Mucosa of rectum (tissue), 2 donors: ENCODE results near the gene DEPDC4.
"Not testable (repeated sequence)": the region's sequence is repeated elsewhere in the genome, so short reads cannot be mapped to it uniquely, and the experiment has no call there.

Experiments used
- H3K27ac ChIP-seq, 2 donors: one replicate each; pipeline ENCODE4 v1.7.0; 2013; ENCODE audit warnings: inconsistent platforms in 2 of 2, low read depth in 2 of 2, low read length in 2 of 2
- H3K27me3 ChIP-seq, 2 donors: one replicate each; pipeline ENCODE4 v1.7.0; 2013; ENCODE audit warnings: low read length in 2 of 2; ENCODE audit not compliant: control insufficient read depth in 2 of 2, insufficient read depth in 2 of 2
- H3K36me3 ChIP-seq, 2 donors: one replicate each; pipeline ENCODE4 v1.7.0; 2013; ENCODE audit warnings: low read length in 2 of 2; ENCODE audit not compliant: control insufficient read depth in 2 of 2, insufficient read depth in 2 of 2
- H3K4me1 ChIP-seq, 2 donors: one replicate each; pipeline ENCODE4 v1.7.0; 2013; ENCODE audit warnings: low read length in 2 of 2, mild to moderate bottlenecking in 1 of 2; ENCODE audit not compliant: control insufficient read depth in 2 of 2, insufficient read depth in 2 of 2
- H3K4me3 ChIP-seq, 2 donors: one replicate each; pipeline ENCODE4 v1.7.0; 2013; ENCODE audit warnings: low read length in 2 of 2
- H3K9ac ChIP-seq, 2 donors: one replicate each; pipeline ENCODE4 v1.7.0; 2013; ENCODE audit warnings: low read length in 2 of 2, low read depth in 1 of 2, mild to moderate bottlenecking in 1 of 2
- H3K9me3 ChIP-seq, 2 donors: one replicate each; pipeline ENCODE4 v1.7.0; 2013; ENCODE audit warnings: low read length in 2 of 2; ENCODE audit not compliant: control insufficient read depth in 2 of 2
- donor health status: healthy.
- donor health status: Normal muscosa, but diverticular disease.

The DEPDC4 gene

DNA sequence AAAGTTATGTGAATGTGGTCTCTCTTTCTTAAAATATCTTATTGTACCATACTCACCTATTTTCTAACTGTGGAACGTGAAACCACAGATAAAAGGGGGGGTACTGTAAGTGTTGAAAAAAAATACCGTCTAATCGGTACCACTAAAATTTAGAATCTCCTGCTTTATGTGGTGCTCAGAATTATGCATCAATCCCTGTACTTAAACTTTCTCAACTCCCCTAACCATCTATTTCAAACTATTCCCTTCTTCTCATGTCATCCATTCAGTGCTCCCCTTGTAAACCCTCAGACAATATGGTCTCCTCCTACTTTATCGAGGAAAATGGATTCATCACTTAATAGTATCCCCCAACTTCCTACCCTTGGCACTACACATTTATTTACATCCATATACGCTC lies 23.7 kb downstream of the DEPDC4 start:
- Histone ChIP-seq H3K27ac (no peak overlapping the region), H3K27me3 (no peaks in the 10 kb centered on the region), H3K36me3 (no peaks in the 10 kb centered on the region), H3K9me3 (no peaks in the 10 kb centered on the region), H3K9ac (no peak overlapping the region), H3K4me1 (no peaks in the 10 kb centered on the region), H3K4me3 (no peak overlapping the region)

DNA sequence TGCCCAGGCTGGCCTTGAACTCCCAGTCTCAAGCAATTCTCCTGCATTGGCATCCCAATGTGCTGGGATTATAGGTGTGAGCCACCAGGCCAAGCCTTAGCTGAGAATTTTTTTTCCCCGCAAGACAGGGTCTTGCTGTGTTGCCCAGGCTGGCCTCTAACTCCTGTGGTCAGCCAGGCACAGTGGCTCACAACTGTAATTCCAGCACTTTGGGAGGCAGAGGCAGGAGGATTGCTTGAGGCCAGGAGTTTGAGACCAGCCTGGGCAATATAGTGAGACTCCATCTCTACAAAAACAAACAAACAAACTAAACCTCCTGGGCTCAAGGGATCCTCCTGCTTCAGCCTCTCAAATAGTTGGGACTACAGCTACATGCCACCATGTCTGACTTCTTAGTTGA lies 27.3 kb downstream of the DEPDC4 start:
- Histone ChIP-seq H3K36me3 (no peaks in the 10 kb centered on the region), H3K27me3 (no peaks in the 10 kb centered on the region), H3K4me1 (peaks cover 0 to 3% of the 10 kb centered on the region in 2 donors), H3K4me3 (no peak overlapping the region), H3K9ac (no peak overlapping the region), H3K27ac (no peak overlapping the region), H3K9me3 (no peaks in the 10 kb centered on the region)

DNA sequence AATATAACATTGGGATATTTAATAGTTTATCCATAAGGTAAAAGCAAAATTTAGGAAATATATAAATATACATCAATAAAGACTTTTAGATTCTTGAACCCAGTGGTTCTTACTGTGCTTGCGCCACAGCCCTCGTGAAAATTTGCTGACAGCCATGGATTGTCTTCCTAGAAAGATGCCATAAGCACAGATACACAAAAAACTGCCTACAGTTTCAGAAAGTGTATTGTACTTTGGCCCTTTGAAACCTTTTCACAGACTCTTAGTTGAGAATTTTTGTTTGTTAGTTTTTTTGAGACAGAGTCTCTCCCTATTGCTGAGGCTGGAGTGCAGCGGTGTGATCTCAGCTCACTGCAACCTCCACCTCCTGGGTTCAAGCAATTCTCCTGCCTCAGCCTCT lies 28.1 kb downstream of the DEPDC4 start:
- no peak overlapping the region for H3K27ac ChIP-seq
- H3K9me3 ChIP-seq = no peaks in the 10 kb centered on the region
- no peaks in the 10 kb centered on the region for H3K27me3 ChIP-seq
- H3K4me3 ChIP-seq = no peak overlapping the region
- H3K36me3 ChIP-seq = no peaks in the 10 kb centered on the region
- peaks cover 4 to 5% of the 10 kb centered on the region in 2 donors for H3K4me1 ChIP-seq
- no peak overlapping the region for H3K9ac ChIP-seq

DNA sequence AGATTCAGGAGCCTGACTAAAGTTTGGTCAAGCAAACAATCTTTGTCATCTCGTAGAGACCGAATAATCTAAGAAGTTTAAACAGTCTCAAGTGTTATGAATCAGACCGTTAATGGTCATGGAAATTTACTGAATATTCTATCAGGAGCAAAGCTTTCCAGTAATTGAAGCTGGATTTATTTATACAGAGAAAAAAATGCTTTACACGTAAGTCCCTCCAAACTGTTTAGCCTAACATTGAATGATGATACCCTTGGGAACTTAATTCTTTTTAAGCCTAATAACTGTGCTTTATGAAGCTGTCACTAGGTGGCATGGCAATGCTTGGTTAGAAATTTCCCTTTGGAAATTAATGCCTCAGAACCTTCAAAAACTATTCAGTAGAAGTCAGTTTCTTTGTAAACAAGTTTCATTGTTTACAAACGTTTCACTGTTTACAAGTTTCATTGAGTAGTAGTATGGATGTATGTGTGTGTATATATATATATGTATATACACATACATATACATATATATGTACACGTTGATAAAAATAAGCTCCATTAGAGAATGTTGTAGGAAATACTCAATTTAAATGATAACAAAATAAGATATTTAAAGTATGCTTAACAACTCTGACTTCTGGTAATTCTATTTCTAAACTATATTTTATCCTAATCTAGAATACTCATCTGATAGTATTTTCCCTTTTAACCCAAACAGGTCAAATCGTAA lies 32.1 kb downstream of the DEPDC4 start:
- Histone ChIP-seq H3K36me3 (no peaks in the 10 kb centered on the region), H3K4me1 (peaks cover 5% of the 10 kb centered on the region in 2 donors), H3K9me3 (no peaks in the 10 kb centered on the region), H3K27ac (no peak overlapping the region), H3K4me3 (no peak overlapping the region), H3K9ac (no peak overlapping the region), H3K27me3 (no peaks in the 10 kb centered on the region)

DNA sequence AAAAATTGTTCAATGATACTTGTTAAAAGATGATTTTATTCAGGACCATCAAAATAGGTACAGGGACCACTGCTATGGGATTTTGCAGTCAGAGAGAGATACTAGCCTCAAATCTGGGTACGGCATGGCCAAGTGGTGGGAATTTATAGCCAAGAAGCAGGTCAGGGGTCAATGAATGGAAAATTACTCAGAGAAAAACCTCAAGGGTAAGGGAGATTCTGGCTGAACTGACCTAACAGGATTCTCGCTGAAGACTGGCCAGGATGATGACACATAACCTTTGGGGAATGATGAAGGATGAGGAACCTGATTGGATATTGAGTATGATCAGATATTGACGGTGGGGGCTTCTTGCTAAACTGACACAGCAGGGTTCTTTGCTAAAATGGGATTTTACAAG lies 32.7 kb downstream of the DEPDC4 start:
- no peaks in the 10 kb centered on the region for H3K9me3 ChIP-seq
- H3K27ac ChIP-seq = no peak overlapping the region
- H3K4me1 ChIP-seq = peaks cover 5% of the 10 kb centered on the region in 2 donors
- H3K36me3 ChIP-seq = no peaks in the 10 kb centered on the region
- no peaks in the 10 kb centered on the region for H3K27me3 ChIP-seq
- no peak overlapping the region for H3K9ac ChIP-seq
- no peak overlapping the region for H3K4me3 ChIP-seq

DNA sequence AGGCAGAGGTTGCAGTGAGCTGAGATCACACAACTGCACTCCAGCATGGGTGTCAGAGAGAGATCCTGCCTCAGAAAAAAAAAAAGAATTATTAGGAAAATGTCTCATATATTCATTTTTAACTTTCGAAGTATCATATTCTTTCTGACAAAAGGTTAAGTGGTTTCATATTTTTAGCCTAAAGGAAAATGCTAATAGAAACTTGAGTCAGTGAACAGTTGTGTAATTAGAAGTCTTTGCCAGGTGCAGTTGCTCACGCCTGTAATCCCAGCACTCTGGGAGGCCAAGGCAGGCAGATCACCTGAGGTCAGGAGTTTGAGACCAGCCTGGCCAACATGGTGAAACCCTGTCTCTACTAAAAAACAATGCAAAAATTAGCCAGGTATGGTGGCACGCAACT lies 35.0 kb downstream of the DEPDC4 start:
- H3K4me3 ChIP-seq, H3K27me3 ChIP-seq, H3K27ac ChIP-seq, H3K4me1 ChIP-seq, H3K9ac ChIP-seq, H3K9me3 ChIP-seq, H3K36me3 ChIP-seq: not testable (repeated sequence)

DNA sequence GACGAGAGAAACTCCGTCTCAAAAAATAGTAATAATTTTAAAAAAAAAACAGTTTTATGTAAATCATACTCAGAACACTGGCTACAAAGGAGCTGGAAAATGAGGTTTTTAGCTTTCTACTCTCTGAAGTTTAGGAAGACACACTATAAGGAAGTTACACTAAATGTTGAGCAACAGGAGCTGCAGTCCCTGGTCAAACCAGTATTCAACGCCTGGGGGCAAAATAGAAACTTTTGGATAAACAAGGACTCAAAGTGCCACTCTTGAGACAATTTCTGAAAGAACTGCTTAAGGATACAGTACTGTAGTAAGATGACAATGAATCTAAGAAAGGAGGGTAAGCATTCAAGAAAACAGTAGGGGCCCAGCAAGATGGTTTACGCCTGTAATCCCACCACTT lies 37.0 kb downstream of the DEPDC4 start:
- Histone ChIP-seq H3K9ac (no peak overlapping the region), H3K36me3 (peaks cover 6 to 9% of the 10 kb centered on the region in 2 donors), H3K4me3 (no peak overlapping the region), H3K27me3 (no peaks in the 10 kb centered on the region), H3K4me1 (peaks cover 5% of the 10 kb centered on the region in 2 donors), H3K9me3 (no peaks in the 10 kb centered on the region), H3K27ac (no peak overlapping the region)

DNA sequence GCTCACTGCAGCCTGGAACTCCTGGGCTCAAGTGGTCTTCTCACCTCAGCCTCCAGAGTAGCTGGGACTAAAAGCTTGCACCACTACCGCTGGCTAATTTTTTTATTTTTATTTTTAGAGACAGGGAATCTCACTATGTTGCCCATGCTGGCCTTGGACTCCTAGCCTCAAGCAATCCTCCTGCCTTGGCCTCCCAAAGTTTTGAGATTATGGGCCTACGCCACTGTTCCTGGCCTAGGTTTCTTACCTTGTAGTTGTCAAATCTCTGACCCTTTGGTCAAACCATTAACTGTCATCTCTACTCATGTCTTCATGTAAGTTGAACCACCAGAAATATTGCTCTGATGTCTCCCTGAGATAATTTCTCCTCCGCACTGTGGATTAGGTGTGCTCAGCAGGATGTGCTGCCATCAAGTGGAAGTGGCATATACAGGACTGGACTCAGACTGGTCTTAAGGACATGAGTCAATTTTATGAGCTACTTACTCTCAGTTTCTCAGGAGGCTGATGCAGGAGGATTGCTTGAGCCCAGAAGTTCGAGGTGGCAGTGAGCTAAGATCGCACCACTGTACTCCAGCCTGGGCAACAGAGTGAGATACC lies 37.7 kb downstream of the DEPDC4 start:
- Histone ChIP-seq H3K9me3 (no peaks in the 10 kb centered on the region), H3K4me3 (no peak overlapping the region), H3K27me3 (no peaks in the 10 kb centered on the region), H3K27ac (no peak overlapping the region), H3K4me1 (peaks cover 0 to 4% of the 10 kb centered on the region in 2 donors), H3K36me3 (peaks cover 9 to 10% of the 10 kb centered on the region in 2 donors), H3K9ac (no peak overlapping the region)

DNA sequence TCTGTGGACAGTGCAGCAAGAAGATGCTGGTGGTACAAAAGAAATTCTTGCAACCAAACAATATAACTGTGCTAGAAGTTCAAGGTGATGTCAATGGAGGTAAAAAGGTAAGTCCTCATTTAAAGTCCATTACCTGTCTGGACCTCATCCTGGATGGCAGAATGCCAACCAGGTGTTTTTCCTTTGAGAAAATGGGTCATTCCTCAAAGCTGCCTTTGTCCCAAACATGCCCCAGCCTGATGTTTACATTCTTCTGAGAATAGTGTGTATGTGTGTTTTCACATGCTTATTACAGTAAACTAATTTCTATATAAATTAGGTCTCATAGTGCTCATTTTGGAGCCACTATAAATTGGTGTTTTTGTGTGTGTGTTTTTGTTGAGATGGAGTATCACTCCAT lies 41.4 kb downstream of the DEPDC4 start:
- H3K27ac ChIP-seq = no peak overlapping the region
- no peaks in the 10 kb centered on the region for H3K9me3 ChIP-seq
- no peak overlapping the region for H3K9ac ChIP-seq
- H3K4me1 ChIP-seq = no peaks in the 10 kb centered on the region
- H3K4me3 ChIP-seq = no peak overlapping the region
- no peaks in the 10 kb centered on the region for H3K27me3 ChIP-seq
- H3K36me3 ChIP-seq = peaks cover 12 to 16% of the 10 kb centered on the region in 2 donors

DNA sequence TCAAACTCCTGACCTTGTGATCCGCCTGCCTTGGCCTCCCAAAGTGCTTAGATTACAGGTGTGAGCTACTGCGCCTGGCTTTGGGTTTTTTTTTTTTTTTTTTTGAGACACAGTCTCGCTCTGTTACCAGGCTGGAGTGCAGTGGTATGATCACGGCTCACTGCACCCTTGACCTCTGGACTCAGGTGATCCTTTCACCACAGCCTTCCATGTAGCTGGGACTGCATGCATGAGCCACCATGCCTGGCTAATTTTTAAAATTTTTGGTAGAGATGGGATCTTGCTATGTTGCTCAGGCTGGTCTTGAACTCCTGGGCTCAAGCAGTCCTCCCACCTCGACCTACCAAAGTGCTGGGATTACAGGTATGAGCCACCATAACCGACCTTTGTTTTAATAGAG lies 44.7 kb downstream of the DEPDC4 start:
- H3K4me1 ChIP-seq, H3K9ac ChIP-seq, H3K4me3 ChIP-seq, H3K9me3 ChIP-seq, H3K27me3 ChIP-seq, H3K27ac ChIP-seq: not testable (repeated sequence)
- peaks cover 21 to 24% of the 10 kb centered on the region in 2 donors for H3K36me3 ChIP-seq
